ENCODE measurements around the gene DMD.

DMD gene

DNA sequence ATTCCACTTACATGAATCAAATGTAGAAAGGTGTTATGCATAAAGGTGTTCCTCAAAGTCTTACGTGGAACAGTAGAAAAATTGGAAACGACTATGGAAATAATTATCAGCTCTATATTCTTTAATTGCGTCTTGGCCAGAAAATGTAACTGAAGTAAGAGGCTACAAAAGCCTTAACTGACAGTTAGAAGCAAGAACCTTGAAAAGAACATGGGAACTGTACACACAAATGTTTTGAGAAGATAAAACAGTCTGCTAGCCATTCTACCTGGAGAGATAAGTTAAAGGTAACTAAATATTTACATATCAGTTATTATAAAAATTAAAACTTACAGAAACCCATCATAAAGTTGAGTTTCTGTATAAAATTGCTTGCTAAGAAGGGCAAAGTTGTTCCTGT, 1967.5 kb downstream of the DMD start:
- no peak for DNase-seq (ENCODE audit: extremely low spot score)
- ChIA-PET CTCF (no interaction called here), POLR2A (no interaction called here)
- TF ChIP-seq, protein P1, sequence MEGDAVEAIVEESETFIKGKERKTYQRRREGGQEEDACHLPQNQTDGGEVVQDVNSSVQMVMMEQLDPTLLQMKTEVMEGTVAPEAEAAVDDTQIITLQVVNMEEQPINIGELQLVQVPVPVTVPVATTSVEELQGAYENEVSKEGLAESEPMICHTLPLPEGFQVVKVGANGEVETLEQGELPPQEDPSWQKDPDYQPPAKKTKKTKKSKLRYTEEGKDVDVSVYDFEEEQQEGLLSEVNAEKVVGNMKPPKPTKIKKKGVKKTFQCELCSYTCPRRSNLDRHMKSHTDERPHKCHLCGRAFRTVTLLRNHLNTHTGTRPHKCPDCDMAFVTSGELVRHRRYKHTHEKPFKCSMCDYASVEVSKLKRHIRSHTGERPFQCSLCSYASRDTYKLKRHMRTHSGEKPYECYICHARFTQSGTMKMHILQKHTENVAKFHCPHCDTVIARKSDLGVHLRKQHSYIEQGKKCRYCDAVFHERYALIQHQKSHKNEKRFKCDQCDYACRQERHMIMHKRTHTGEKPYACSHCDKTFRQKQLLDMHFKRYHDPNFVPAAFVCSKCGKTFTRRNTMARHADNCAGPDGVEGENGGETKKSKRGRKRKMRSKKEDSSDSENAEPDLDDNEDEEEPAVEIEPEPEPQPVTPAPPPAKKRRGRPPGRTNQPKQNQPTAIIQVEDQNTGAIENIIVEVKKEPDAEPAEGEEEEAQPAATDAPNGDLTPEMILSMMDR (IDR thresholded peaks at IDR 0.05; ENCODE audit: control extremely low read depth, extremely low read depth, low read depth, missing control alignments): no peak

DNA sequence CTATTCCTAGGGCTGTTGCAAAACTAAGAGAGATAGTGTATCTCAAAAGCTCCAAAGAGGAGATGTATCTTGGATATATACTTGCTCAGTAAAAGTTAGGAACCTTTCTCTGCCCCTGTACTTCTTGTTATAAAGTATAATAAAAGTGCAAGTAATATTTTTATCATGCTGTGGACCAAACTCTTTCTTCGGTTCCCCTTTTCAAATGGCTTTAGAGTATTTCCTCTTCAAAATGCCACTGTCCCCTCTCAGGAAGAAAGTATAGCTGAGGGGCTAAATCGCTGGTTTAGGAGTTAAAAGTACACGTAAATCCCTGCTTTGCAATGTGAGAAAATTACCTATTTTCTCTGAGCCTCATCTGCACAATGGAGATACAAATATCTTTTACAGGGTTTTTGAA, 1970.4 kb downstream of the DMD start:
- CTCF ChIA-PET: interaction anchor here (1.3 to 1.7 kb wide), 3 partner anchors 13 to 34 kb away, joined by 3 to 5 read pairs (median 3); no protein-coding TSS in a partner anchor
- POLR2A ChIA-PET: no interaction called here
- no peak for DNase-seq (ENCODE audit: extremely low spot score)
- TF ChIP-seq, protein P1 (IDR thresholded peaks at IDR 0.05; ENCODE audit: control extremely low read depth, extremely low read depth, low read depth, missing control alignments): no peak

DNA sequence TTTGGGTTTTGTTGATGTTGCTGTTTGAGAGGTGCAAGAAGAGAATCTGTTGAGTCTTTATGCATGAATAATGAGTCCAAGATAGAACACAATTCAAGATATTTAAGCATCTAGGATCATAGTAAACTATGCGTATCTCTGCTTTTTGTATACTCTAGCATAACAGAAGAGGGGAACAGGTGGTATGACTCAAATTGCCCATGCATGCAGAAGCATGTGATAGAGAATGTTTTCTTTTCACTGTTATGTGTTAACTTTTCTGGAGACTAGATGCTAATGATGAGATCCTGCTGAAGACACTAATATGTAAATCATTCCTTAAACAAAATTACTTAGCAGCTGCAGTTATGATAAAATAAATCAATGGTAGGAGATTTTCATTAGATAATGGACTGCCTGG, 1974.2 kb downstream of the DMD start:
- CTCF ChIA-PET: interaction anchor here (1.1 kb wide), 1 partner anchor 55 kb away, joined by 3 read pairs; no protein-coding TSS in a partner anchor

DNA sequence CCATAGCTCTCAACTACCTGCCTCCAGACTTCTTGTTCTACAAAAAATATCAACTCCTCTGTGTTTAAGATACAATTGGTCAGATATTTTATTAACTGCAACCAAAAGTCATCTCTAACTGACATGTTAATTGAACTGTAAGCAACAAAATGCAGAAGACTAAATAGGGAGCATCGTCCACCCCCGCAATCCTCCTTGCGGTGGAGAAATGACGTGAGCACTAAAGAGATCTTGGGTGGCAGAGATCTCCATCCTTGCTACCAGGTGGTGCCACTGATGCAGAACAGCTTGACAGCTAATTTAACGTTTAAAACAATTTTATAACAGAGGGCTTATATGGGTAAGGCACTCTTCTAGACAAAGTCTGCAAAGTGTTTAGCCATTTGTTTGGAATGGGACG, 1975.1 kb downstream of the DMD start:
- TF ChIP-seq, protein P1 (IDR thresholded peaks at IDR 0.05; ENCODE audit: control extremely low read depth, extremely low read depth, low read depth, missing control alignments): no peak
- CTCF ChIA-PET: interaction anchor here (0.8 to 2.1 kb wide), 2 partner anchors 11 to 23 kb away, joined by 3 to 6 read pairs; no protein-coding TSS in a partner anchor
- no peak for DNase-seq (ENCODE audit: extremely low spot score)
- POLR2A ChIA-PET: no interaction called here

More for the DNA sequence above, 1974.2 kb downstream of the DMD start:
- TF ChIP-seq, protein P1 (IDR thresholded peaks at IDR 0.05; ENCODE audit: control extremely low read depth, extremely low read depth, low read depth, missing control alignments): no peak
- DNase-seq (ENCODE audit: extremely low spot score): no peak
- POLR2A ChIA-PET: no interaction called here

DNA sequence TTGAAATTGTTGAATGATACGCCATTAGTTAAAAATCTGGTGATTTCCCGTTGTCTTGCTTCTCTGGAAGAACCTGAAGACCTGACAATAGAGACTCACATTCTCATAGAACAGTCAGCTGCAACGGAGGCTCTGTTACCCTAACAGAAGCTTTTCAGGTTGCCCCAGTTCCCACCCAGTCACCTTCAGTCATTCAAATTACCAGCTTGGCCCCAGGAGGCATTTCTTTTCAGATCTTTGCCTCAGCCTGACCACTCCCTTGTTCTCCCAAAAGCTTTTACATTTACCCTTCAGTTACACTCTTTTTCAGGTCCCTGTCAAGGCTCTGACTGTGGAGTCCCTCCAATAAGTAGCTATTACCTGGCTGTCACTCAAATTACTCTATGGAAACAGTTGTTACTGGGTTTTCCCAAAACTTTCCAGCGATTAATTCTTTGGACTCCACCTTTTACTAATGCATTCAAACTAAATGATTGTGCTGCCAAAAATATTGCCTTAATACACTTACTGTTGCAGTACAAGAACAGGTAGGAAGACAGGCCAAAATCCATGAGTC, 1977.3 kb downstream of the DMD start:
- DNase-seq (ENCODE audit: extremely low spot score): no peak
- TF ChIP-seq, protein P1 (IDR thresholded peaks at IDR 0.05; ENCODE audit: control extremely low read depth, extremely low read depth, low read depth, missing control alignments): no peak
- POLR2A ChIA-PET: no interaction called here
- CTCF ChIA-PET: interaction anchor here (1.5 kb wide), 1 partner anchor 197 kb away, joined by 5 read pairs; no protein-coding TSS in a partner anchor

DNA sequence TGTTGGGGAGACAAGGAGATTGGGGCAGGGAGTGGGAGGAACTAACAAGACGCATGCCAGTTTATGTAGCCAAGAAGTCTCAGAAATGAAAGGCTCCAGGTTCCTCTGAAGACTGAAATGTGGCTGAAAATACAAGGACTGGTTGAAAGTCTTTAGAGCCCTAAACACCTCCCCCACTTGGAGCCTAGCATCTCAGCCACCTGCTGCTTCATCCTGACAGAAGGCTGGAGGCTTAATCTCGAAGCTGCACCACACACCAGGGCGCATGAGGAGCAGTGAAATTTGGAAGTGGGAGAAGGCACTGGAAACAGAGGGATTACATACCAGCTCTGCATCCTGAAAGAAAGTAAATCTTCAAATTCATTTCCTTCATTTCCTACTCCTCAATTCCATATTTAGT, 1978.8 kb downstream of the DMD start:
- ChIA-PET POLR2A (no interaction called here), CTCF (interaction anchor here (1.3 to 1.5 kb wide), 2 partner anchors 8 to 31 kb away, joined by 4 read pairs; no protein-coding TSS in a partner anchor)
- DNase-seq (ENCODE audit: extremely low spot score): no peak
- TF ChIP-seq, protein P1 (IDR thresholded peaks at IDR 0.05; ENCODE audit: control extremely low read depth, extremely low read depth, low read depth, missing control alignments): no peak

Data from GM10248 (cell line).